ENCODE data around the gene DDAH2. TPM values are rescaled to one million over a fixed set of nuclear protein-coding genes. Genes with fewer than 3 reads are reported as not detected.

Gene DDAH2
- total RNA-seq, 4 donors from 2014 or later, result 78.3 to 148 (median 107) TPM

DNA sequence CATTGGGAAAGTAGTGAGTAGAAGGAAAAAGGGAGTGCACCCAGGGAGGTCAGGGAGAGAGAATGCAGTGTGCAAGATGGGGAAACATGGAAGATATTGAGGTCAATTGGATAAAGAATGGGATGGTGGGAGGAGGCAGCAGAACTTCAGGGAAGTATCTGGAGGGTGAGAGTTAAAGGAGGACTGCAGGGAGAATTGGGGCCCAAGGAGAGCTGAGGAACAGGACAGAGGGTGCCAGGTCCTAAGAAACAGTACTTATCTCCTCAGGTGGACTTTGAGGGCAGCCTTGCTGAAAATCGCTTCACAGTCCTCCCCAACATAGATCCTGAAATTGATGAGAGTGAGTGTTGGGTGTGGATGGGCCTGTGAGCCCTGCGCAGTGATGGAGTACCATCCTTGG, 29.2 kb upstream of the DDAH2 start:
- Histone ChIP-seq H3K36me3 (no peaks in the 10 kb centered on the region), H3K27me3 (no peaks in the 10 kb centered on the region), H3K9me3 (no peaks in the 10 kb centered on the region), H3K4me1 (no peaks in the 10 kb centered on the region), H3K27ac (no peak overlapping the region), H3K4me3 (no peak overlapping the region)
- in situ Hi-C loops (cut with MboI; ENCODE audit: low pct_ligation_motif_present in 1 of 4, low pct_unique_long_range_greater_than_20kb in 1 of 4, low sequenced_read_pairs in 3 of 4), result no loop called here
- intact Hi-C loops (cut with DNase I; ENCODE audit: low total_unique reads), result no loop called here
- DNase-seq, result no peak
- no peak for TF ChIP-seq POLR2AphosphoS5 (IDR thresholded peaks at IDR 0.05)
- TF ChIP-seq POLR2A (IDR thresholded peaks at IDR 0.05), result no peak
- TF ChIP-seq, protein P1, sequence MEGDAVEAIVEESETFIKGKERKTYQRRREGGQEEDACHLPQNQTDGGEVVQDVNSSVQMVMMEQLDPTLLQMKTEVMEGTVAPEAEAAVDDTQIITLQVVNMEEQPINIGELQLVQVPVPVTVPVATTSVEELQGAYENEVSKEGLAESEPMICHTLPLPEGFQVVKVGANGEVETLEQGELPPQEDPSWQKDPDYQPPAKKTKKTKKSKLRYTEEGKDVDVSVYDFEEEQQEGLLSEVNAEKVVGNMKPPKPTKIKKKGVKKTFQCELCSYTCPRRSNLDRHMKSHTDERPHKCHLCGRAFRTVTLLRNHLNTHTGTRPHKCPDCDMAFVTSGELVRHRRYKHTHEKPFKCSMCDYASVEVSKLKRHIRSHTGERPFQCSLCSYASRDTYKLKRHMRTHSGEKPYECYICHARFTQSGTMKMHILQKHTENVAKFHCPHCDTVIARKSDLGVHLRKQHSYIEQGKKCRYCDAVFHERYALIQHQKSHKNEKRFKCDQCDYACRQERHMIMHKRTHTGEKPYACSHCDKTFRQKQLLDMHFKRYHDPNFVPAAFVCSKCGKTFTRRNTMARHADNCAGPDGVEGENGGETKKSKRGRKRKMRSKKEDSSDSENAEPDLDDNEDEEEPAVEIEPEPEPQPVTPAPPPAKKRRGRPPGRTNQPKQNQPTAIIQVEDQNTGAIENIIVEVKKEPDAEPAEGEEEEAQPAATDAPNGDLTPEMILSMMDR (IDR thresholded peaks at IDR 0.05), result no peak
- no peak for TF ChIP-seq EP300 (IDR thresholded peaks at IDR 0.05; ENCODE audit: low read depth)
- whole genome bisulfite sequencing, 2 donors (ENCODE audit: low coverage in 1 of 2), result 90% methylated on average over 2 of the region's 2 CpGs; no CpG with 5 or more reads in 1 of the 2 donors

DNA sequence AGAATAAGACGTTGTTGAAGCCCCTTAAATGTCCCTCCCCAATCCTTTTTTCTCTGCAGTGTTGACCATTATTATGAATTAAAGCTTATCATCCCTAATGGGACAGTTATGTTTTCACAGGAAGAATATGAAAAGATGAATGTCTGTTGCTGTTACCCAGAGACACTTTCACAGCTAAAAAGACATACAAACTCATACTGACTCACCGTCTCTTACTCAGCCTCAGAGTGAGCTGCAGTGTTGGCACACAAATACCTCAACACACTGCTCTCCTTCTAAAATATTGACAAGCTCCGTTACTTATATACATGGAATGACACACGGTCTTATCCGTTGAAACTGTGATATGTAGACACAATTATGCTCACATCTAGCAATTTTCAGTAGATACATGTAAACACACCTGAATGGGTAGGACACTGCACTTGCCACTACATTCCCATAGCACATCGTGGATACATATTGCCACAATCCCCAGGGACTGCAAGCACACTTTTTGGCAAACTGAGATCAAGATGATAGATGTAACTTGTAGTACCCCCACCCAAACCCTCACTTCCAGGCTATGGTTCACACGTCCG, 23.7 kb upstream of the DDAH2 start:
- Histone ChIP-seq H3K27me3 (no peaks in the 10 kb centered on the region), H3K9me3 (no peaks in the 10 kb centered on the region), H3K27ac (no peak overlapping the region), H3K4me1 (no peaks in the 10 kb centered on the region), H3K36me3 (no peaks in the 10 kb centered on the region), H3K4me3 (no peak overlapping the region)
- no peak for DNase-seq
- TF ChIP-seq, protein P1 (IDR thresholded peaks at IDR 0.05), result no peak
- no peak for TF ChIP-seq POLR2A (IDR thresholded peaks at IDR 0.05)
- no peak for TF ChIP-seq POLR2AphosphoS5 (IDR thresholded peaks at IDR 0.05)
- TF ChIP-seq EP300 (IDR thresholded peaks at IDR 0.05; ENCODE audit: low read depth), result no peak
- 73 to 74% methylated on average over 5 to 8 of the region's 8 CpGs for WGBS, 2 donors (ENCODE audit: low coverage in 1 of 2)
- intact Hi-C loops (cut with DNase I; ENCODE audit: low total_unique reads) (no loop called here), in situ Hi-C loops (cut with MboI; ENCODE audit: low pct_ligation_motif_present in 1 of 4, low pct_unique_long_range_greater_than_20kb in 1 of 4, low sequenced_read_pairs in 3 of 4) (no loop called here)

DNA sequence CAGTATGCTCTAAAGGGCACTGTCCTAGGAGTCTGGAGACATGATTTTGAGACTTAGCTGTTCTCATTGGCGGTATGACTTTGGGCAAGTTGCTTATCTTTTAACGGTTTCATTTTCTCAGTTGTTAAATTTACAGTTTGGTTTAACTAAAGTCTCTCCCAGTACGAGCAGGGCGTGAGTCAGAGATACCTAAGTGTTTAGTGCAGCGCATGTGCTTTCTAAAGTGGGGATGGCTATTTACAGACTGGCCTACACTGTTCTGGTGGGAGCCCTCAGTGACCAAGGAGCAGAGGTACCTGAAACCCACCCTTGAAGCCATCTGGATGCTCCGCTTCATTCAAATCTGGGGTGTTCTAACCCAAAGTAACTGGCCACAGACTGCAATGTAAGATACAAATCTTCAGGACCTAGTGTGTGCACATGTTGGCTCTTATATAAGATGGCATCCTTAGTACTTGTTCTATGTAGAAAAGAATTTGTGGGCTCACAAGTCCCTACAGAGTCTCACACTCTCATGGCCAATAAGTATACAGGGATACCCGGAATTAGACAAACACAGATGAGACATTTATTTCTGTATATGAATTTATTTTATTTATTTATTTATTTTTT, 21.4 kb upstream of the DDAH2 start:
- intact Hi-C loops (cut with DNase I; ENCODE audit: low total_unique reads) (loop anchor here (1.0 kb wide), 1 partner anchor 30 kb away; no protein-coding TSS in a partner anchor), in situ Hi-C loops (cut with MboI; ENCODE audit: low pct_ligation_motif_present in 1 of 4, low pct_unique_long_range_greater_than_20kb in 1 of 4, low sequenced_read_pairs in 3 of 4) (no loop called here)
- DNase-seq, result no peak

DNA sequence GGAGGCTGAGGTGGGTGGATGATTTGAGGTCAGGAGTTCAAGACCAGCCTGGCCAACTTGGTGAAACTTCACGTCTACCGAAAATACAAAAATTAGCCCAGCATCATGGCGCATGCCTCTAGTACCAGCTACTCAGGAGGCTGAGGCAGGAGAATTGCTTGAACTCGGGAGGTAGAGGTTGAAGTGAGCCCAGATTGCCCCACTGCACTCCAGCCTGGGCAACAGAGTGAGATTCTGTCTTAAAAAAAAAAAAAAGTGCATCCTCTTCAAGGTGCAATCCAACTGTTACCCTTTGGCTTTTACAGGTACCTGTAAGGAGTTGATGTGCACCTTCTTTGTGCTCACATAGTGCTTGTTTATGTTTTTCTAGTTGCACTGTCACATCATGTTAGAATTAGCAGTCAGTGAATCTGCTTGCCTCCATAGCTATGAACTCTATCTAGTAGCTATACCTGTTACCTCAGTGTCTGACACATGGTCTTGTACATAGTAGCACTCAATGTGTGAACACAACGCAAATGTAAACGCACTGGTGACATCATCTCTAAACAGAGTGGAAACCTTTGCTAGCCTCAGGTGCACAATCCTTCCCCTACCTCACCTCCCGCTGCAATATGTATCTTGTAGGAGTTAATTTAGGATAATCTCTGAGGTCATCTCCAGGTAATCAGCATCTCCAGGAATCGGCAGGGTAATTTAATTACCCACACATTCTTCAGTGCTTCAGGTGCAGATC, 20.4 kb upstream of the DDAH2 start:
- no peak for TF ChIP-seq EP300 (IDR thresholded peaks at IDR 0.05; ENCODE audit: low read depth)
- TF ChIP-seq, protein P1 (IDR thresholded peaks at IDR 0.05), result no peak
- TF ChIP-seq POLR2AphosphoS5 (IDR thresholded peaks at IDR 0.05), result no peak
- no peak for TF ChIP-seq POLR2A (IDR thresholded peaks at IDR 0.05)
- in situ Hi-C loops (cut with MboI; ENCODE audit: low pct_ligation_motif_present in 1 of 4, low pct_unique_long_range_greater_than_20kb in 1 of 4, low sequenced_read_pairs in 3 of 4) (no loop called here), intact Hi-C loops (cut with DNase I; ENCODE audit: low total_unique reads) (loop anchor here (1.0 kb wide), 1 partner anchor 29 kb away; no protein-coding TSS in a partner anchor)
- no peaks in the 10 kb centered on the region for H3K36me3 ChIP-seq
- no peak for DNase-seq
- no peaks in the 10 kb centered on the region for H3K27me3 ChIP-seq
- peaks cover 0 to 5% (median 0%) of the 10 kb centered on the region in 4 donors for H3K4me1 ChIP-seq
- 80 to 88% methylated on average over 4 to 8 of the region's 8 CpGs for WGBS, 2 donors (ENCODE audit: low coverage in 1 of 2)
- no peak overlapping the region for H3K4me3 ChIP-seq
- no peaks in the 10 kb centered on the region for H3K9me3 ChIP-seq
- H3K27ac ChIP-seq, result no peak overlapping the region

More for the DNA sequence above, 21.4 kb upstream of the DDAH2 start:
- Histone ChIP-seq H3K27me3 (no peaks in the 10 kb centered on the region), H3K4me3 (no peak overlapping the region), H3K9me3 (no peaks in the 10 kb centered on the region), H3K4me1 (peaks cover 0 to 5% (median 0%) of the 10 kb centered on the region in 4 donors), H3K27ac (no peak overlapping the region), H3K36me3 (no peaks in the 10 kb centered on the region)
- TF ChIP-seq POLR2A (IDR thresholded peaks at IDR 0.05) (no peak), POLR2AphosphoS5 (IDR thresholded peaks at IDR 0.05) (no peak), EP300 (IDR thresholded peaks at IDR 0.05; ENCODE audit: low read depth) (no peak)
- TF ChIP-seq, protein P1 (IDR thresholded peaks at IDR 0.05), result no peak
- 70 to 82% methylated on average over 4 to 7 of the region's 7 CpGs for WGBS, 2 donors (ENCODE audit: low coverage in 1 of 2)

Measured in transverse colon (tissue), 4 donors.